ENCODE results near the gene PJVK.

The PJVK gene

DNA sequence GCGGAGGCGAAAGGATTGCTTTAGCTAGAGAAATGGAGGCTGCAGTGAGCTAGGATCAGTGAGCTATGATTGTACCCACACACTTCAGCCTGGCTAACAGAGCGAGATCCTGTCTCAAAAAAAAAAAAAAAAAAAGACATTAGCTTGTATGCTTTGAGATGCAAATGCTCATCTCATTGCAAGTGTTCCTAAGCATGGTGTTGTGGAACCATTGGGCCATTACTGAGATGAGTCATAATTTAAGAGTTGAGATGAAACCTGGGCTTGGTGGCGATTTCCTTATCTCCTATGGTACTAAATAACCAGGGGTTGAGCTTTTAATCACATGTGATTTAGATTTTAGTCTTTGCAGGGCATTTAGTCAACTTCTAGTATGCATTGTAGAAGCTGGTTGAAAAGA is 31.3 kb downstream of the PJVK start:
- peak in 1 of 3 experiments; percentile 12 for DNase-seq

DNA sequence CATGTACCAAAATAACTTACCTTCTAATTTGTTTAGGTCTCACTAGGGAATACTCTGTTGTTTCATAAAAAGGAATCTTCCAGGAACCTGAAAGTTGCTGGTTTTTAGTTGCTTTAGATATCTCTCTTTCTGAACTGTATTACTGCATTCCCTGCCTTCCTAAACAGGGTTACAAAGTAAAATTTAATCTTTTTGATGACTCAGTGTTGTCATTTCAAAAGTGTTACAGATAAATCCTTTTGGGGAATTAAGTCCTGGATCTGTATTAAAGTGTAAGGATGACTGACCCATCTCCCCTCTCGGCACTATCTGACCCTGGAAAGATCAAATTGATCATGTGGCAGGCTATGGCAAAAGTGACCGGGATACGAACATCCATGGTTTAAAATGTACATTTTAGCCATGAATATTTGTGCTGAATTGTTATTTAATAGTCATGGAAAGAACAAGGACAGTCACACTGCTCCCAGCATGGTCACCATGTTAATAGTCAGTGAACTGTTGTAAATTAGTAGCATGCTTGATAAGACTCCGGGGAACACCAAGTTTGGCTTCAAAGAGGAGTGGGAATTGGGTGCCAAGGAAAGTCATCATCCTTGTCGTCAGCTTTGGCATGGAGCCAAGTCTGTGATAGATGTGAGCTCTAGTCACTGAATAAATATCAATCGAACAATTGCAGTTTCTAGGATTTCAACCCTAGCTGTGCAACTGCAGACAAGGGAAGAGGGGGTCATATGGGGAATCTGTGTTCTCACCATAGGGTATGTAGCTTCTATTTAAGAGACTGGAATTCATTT is 33.3 kb downstream of the PJVK start:
- peak; percentile 26 to 91 (median 50) for DNase-seq

DNA sequence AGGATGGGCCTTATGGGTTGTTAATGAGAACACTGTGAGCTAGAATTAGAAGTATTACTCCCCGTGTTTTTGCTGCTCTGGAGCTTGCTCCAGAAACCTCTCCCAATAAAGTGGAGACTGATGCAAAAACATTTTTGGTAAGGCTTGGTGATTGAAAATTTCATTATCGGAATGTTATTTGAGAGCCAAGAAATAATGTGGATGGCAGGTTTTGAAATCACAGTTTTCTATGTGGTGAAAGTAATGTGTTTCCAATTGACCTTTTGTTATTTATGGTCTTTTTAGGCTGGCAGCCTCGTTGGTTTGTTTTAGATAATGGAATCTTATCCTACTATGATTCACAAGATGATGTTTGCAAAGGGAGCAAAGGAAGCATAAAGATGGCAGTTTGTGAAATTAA is 34.2 kb downstream of the PJVK start:
- DNase-seq: no peak

DNA sequence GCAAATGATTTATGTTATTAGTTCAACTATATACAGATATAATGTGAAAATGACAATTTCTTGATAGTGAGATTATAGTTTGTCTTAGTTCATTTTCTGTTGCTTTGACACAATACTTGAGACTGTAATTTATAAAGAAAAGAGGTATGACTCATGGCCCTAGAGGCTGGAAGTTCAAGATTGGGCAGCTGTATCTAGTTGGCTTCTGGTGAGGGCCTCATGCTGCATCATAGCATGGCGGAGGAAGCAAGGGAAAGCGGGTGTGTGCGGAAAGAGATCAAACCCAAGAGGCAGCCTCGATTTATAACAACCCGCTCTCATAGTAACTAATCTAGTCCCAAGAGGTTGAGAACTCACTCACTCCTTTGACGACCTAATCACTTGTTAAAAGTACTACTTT is 40.4 kb downstream of the PJVK start:
- DNase-seq: no peak

DNA sequence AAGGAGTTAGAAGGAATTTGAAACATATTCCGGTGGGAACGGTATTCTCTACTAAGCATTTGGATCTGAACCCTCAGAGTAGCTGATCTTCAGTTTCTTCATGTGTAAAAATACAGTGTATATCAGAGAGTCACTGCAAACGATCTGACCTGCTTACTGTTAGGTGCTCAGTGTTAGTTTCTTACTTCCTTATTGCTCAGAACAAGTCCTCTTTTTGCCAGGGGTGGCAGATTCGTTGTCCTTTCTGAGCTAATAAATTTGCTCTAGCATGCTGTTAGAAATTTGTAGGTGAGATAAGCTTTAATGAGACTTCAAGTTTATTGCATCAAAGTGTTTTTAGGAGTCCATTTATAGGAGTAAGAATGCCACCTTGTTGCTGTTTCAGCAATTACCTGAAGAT is 44.9 kb downstream of the PJVK start:
- DNase-seq: no peak

DNA sequence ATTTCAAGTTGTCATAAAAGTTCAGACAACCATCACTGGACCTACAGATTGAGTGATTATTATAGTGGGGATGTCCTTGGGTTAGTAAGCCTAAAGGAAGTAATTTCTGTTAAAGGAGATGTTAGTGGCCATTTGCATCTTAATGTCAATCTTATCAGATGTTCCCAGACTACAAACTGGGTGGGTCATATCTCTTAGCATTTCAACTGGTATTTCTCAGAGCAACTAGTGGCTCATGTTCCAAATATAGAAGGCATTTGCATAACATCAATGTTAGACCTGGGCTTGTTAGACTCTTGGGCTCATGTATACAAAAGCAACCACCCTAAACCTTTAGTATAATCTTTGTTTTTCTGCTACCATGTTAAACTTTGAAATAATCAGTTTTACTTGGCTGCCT is 47.0 kb downstream of the PJVK start:
- DNase-seq: no peak

DNA sequence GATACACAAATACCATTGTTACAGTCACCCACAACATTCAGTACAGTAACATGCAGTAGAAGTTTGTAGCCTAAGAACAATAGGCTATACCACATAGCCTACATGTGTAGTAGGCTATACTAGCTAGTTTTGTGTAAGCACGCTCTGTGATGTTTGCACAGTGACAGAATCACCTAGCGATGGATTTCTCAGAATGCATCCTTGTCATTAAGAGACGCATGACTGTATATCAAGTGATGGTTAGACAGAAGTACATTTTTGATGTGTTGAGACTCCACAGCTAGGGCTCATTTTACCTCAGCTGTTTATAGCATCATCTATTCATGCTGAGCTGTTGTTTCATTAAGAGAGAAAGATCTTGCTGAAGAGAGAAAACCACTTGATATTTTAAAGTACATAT is 48.5 kb downstream of the PJVK start:
- DNase-seq: no peak

DNA sequence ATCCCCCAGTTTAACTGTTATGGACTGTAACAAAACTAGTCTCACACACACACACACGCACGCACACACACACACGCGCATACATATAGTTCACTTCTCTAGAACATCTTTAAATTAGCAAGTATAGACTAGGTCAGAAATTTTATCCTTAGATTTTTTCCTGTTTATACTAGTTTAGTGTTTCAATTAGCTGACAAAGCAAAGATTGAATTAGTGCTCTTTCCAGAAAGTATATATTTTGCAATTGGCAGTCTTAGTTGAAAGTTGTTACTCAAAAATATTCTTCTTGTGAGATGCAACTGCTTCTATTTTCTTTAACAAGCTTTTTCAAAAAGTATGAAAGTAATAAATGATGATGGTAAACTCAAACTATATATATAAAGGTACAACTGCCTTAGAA is 51.6 kb downstream of the PJVK start:
- DNase-seq: no peak

DNA sequence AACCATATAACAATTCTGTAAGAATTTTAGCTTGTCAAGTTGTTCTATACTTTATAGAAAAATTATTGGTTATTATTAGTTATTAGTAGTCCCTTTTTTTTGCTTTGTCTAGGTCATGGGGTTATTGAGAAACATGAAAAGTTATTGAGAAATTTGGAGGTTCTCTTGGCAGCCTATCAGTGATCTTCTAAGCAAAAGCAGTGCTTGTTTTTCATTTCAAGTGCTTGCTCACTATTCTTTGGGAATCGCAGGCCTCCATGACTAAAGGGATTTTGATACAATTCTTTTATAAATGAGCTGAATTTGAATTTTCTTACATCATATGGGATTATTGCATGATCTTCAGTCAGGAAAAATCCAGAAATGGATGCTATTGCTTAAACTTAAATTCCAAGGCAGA is 54.9 kb downstream of the PJVK start:
- DNase-seq: no peak

DNA sequence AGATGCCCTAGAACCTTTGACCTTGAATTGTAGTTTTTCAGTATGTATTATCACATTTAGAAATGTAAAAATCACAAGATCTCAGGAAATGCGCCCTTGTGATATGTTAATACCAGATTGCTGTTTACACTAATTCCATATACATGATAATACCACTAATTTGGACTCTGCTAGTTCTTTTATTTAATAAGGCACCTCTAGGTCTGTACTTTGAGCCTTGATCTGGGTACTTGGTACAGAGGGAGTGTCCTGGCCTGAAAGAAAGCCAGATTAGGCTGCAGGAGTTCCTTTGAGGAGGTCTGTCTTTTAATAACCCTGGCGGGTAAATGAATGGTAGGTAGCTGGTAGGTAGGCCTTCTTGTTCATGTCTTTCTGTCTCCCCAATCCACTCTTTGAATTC is 55.3 kb downstream of the PJVK start:
- no peak for DNase-seq

DNA sequence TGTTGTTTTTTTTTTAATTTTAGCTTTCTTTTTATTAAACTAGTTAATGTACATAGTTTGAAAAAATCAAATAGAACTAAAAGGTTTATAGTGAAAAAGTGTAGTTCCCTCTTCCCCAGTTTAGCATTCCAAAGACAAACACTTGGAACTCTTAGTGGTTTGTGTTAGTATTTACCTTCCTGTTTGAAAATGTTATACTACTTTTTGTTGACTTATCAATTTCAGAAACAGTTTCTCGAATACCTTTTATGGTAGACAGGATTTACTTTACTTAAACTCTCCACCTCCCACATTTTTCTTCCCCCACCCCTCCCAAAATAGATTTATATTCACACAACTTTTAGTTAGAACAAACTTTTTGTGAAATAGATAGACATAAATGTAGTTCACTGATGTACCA is 55.8 kb downstream of the PJVK start:
- no peak for DNase-seq

DNA sequence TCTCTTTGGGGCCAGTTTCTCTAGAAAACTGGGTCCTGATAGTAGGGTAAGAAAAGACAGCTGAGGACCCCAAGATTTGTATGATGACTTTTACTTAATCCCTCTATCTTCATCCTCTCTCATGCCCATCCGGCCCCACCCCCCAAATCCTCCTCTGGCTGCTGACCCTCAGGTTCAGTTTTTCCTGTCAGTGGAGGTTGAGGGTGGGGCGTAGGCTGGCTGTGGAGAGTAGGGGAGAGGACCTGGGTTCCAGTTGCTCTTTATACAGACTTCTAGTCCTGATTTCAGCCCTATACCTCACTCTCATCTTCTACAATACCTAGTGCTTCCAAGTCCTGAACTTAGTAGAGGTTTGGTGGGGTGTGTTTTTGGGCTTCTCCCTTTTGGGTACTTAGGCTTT is 57.5 kb downstream of the PJVK start:
- DNase-seq: no peak

DNA sequence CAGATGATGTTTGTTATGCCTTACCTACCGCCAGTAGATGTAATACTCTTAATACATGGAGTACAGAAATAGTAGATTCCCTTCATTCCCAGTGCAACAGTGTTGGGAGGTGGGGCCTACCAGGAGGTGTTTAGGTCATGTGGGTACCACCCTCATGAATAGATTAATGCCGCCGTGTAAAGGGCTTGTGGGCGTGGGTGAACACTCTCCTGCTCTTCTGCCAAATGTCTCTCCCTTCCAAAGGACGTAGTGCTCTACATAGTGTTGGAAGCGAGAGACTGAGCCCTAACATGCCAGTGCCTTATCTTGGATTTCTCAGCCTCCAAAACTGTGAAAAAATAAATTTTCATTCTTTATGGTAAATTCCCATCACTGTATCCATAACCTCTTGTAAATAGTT is 59.2 kb downstream of the PJVK start:
- no peak for DNase-seq

All from NCI-H1417 (cell line).